Caco-2 (cell line): ENCODE measurements around the gene KRT86. TPM values are rescaled to one million over a fixed set of nuclear protein-coding genes. Genes with fewer than 3 reads are reported as not detected.

Source experiments
- BruUV-seq: library from RNA; stranded (reverse); fragments of 400-500 nt; replicated peaks from 2 replicates; lab custom pipeline; 2021; lab: Mats Ljungman, UMichigan
- CTCF ChIA-PET: fragments of 300-600 bp; sonication (Branson Sonifier 250); formaldehyde crosslinking; loops from one replicate; lab custom pipeline; 2022; ENCODE audit warnings: antibody characterized with exemption; lab: Charles Lee
- POLR2A ChIA-PET: fragments of 300-600 bp; sonication (Branson Sonifier 250); formaldehyde crosslinking; loops from one replicate; lab custom pipeline; 2022; ENCODE audit warnings: antibody characterized with exemption; lab: Charles Lee
- DNase-seq, 2 experiments: peaks; one replicate each; pipeline versions ENCODE4 v3.0.0 to v3.0.0-alpha.2; 2020 to 2022
- H3K27me3 ChIP-seq: replicated peaks from 2 replicates; pipeline ENCODE4 v1.6.0; 2011; ENCODE audit warnings: low read length; ENCODE audit not compliant: control insufficient read depth, insufficient read depth
- H3K36me3 ChIP-seq: 2 replicates; pipeline ENCODE4 v1.5.1; 2011; ENCODE audit warnings: low read length; ENCODE audit not compliant: control insufficient read depth, insufficient read depth
- H3K4me1 ChIP-seq: fragments of 250-450 bp; sonication (Bioruptor Pico); 2 replicates; pipeline ENCODE4 v1.5.1; 2020; ENCODE audit warnings: mild to moderate bottlenecking
- H3K4me3 ChIP-seq: 2 replicates; pipeline ENCODE4 v1.5.1; 2011; ENCODE audit warnings: low read depth, mild to moderate bottlenecking, control low read depth, low read length
- H3K9me3 ChIP-seq: fragments of 250-450 bp; sonication (Bioruptor Pico); 2 replicates; pipeline ENCODE4 v1.5.1; 2020; ENCODE audit warnings: mild to moderate bottlenecking, moderate library complexity
- H3K27ac Mint-ChIP-seq: one replicate; pipeline ENCODE4 v1.8.0; 2022; ENCODE audit warnings: mixed read lengths; ENCODE audit not compliant: unreplicated experiment
- H3K27me3 Mint-ChIP-seq: one replicate; pipeline ENCODE4 v1.8.0; 2022; ENCODE audit warnings: mixed read lengths; ENCODE audit not compliant: insufficient read depth, unreplicated experiment
- H3K36me3 Mint-ChIP-seq: one replicate; pipeline ENCODE4 v1.8.0; 2022; ENCODE audit warnings: mild to moderate bottlenecking, mixed read lengths; ENCODE audit not compliant: insufficient read depth, unreplicated experiment
- H3K4me1 Mint-ChIP-seq: one replicate; pipeline ENCODE4 v1.8.0; 2022; ENCODE audit warnings: low read depth, mixed read lengths; ENCODE audit not compliant: unreplicated experiment
- H3K4me3 Mint-ChIP-seq: one replicate; pipeline ENCODE4 v1.8.0; 2022; ENCODE audit warnings: mild to moderate bottlenecking, moderate library complexity, mixed read lengths; ENCODE audit not compliant: unreplicated experiment
- H3K9me3 Mint-ChIP-seq: one replicate; pipeline ENCODE4 v1.8.0; 2022; ENCODE audit warnings: mixed read lengths; ENCODE audit not compliant: unreplicated experiment
- CTCF ChIP-seq, 2 experiments: fragments of 200-600 bp in 1 of 2; IDR thresholded peaks; 1 replicate in 1 of 2; 2 replicates in 1 of 2; pipeline versions ENCODE4 v1.5.1 to v1.8.0; 2011 to 2022; ENCODE audit warnings: antibody characterized with exemption in 1 of 2, control low read depth in 1 of 2, inconsistent platforms in 1 of 2, low read depth in 1 of 2, low read length in 1 of 2, mild to moderate bottlenecking in 1 of 2, moderate library complexity in 1 of 2; ENCODE audit not compliant: insufficient read depth in 1 of 2, severe bottlenecking in 1 of 2, unreplicated experiment in 1 of 2
- intact Hi-C: fragments of 100-400 bp; cut with micrococcal nuclease; formaldehyde crosslinking; loops from one replicate; pipeline ENCODE4 v1.10.0; 2022; ENCODE audit not compliant: unreplicated experiment
- total RNA-seq: library from RNA; stranded (reverse); gene quantifications from 2 replicates; pipeline ENCODE4 v1.2.3, GENCODE V29; 2022

KRT86 gene
- total RNA-seq, 1 experiment from 2014 or later, result not detected

- no peak for DNase-seq
- no peak overlapping the region for H3K27ac Mint-ChIP-seq
- BruUV-seq, result no TSS peak
- intact Hi-C loops, result no loop called here
- no peaks in the 10 kb centered on the region for H3K36me3 ChIP-seq
- no peak overlapping the region for H3K4me3 ChIP-seq
- no peaks in the 10 kb centered on the region for H3K36me3 Mint-ChIP-seq
- POLR2A ChIA-PET, result no interaction called here
- H3K4me3 Mint-ChIP-seq, result no peak overlapping the region
- H3K9me3 Mint-ChIP-seq, result no peaks in the 10 kb centered on the region
- TF ChIP-seq CTCF (IDR thresholded peaks at IDR 0.05; ENCODE audit: insufficient read depth in 1 of 2, low read depth in 1 of 2, low read length in 1 of 2, severe bottlenecking in 1 of 2, unreplicated experiment in 1 of 2), result no peak
- H3K27me3 Mint-ChIP-seq, result no peaks in the 10 kb centered on the region
- H3K4me1 Mint-ChIP-seq, result peaks cover 16% of the 10 kb centered on the region
- H3K27me3 ChIP-seq, result no peaks in the 10 kb centered on the region
- CTCF ChIA-PET, result interaction anchor here (0.5 kb wide), 1 partner anchor 10 kb away, joined by 3 read pairs; no protein-coding TSS in a partner anchor
- H3K9me3 ChIP-seq, result no peaks in the 10 kb centered on the region
- H3K4me1 ChIP-seq, result peaks cover 33% of the 10 kb centered on the region
Observed at GRCh38 chr12:52349196-52349595, 74.8 kb downstream of the KRT86 start.

GRCh38 chr12:52350021-52350620, 75.7 kb downstream of the KRT86 start:
- no peaks in the 10 kb centered on the region for H3K36me3 Mint-ChIP-seq
- Histone ChIP-seq H3K4me1 (peaks cover 24% of the 10 kb centered on the region), H3K36me3 (no peaks in the 10 kb centered on the region), H3K27me3 (no peaks in the 10 kb centered on the region), H3K9me3 (no peaks in the 10 kb centered on the region), H3K4me3 (no peak overlapping the region)
- no peak overlapping the region for H3K27ac Mint-ChIP-seq
- no peak overlapping the region for H3K4me3 Mint-ChIP-seq
- POLR2A ChIA-PET, result no interaction called here
- DNase-seq, result no peak
- no peaks in the 10 kb centered on the region for H3K27me3 Mint-ChIP-seq
- H3K9me3 Mint-ChIP-seq, result no peaks in the 10 kb centered on the region
- CTCF ChIA-PET, result no interaction called here
- TF ChIP-seq CTCF (IDR thresholded peaks at IDR 0.05; ENCODE audit: insufficient read depth in 1 of 2, low read depth in 1 of 2, low read length in 1 of 2, severe bottlenecking in 1 of 2, unreplicated experiment in 1 of 2), result no peak
- BruUV-seq, result no TSS peak
- H3K4me1 Mint-ChIP-seq, result peaks cover 9% of the 10 kb centered on the region
- intact Hi-C loops, result no loop called here

- Mint-ChIP-seq H3K36me3 (no peaks in the 10 kb centered on the region), H3K4me1 (peaks cover 4% of the 10 kb centered on the region), H3K9me3 (no peaks in the 10 kb centered on the region), H3K27ac (no peak overlapping the region), H3K27me3 (no peaks in the 10 kb centered on the region), H3K4me3 (no peak overlapping the region)
- Histone ChIP-seq H3K9me3 (no peaks in the 10 kb centered on the region), H3K27me3 (no peaks in the 10 kb centered on the region), H3K36me3 (no peaks in the 10 kb centered on the region), H3K4me3 (no peak overlapping the region), H3K4me1 (peaks cover 17% of the 10 kb centered on the region)
- no peak for TF ChIP-seq CTCF (IDR thresholded peaks at IDR 0.05; ENCODE audit: insufficient read depth in 1 of 2, low read depth in 1 of 2, low read length in 1 of 2, severe bottlenecking in 1 of 2, unreplicated experiment in 1 of 2)
- CTCF ChIA-PET, result no interaction called here
- intact Hi-C loops, result no loop called here
- POLR2A ChIA-PET, result no interaction called here
- DNase-seq, result no peak
- no TSS peak for BruUV-seq
Observed at GRCh38 chr12:52350786-52351185, 76.3 kb downstream of the KRT86 start.
